ENCODE measurements around the gene PSME3. TPM values are rescaled to one million over a fixed set of nuclear protein-coding genes. Genes with fewer than 3 reads are reported as not detected.
A peak's percentile ranks its signal among the peaks of the same experiment; 100 is the strongest.

PSME3 gene
- total RNA-seq, 1 experiment from 2014 or later, result 222 TPM

DNA sequence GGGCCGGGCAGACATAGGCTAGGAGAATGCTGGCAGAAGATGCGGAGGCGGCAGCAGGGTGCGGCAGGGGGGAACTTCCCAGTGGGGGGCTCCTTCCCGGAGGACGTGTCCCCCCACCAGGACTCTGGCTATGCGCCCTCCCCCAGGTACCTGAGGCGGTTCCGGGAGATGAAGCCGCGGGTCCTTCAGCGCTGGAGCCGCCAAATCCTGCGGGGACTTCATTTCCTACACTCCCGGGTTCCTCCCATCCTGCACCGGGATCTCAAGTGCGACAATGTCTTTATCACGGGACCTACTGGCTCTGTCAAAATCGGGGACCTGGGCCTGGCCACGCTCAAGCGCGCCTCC is 49.4 kb upstream of the PSME3 start:
- H3K27me3 Mint-ChIP-seq (ENCODE audit: low read depth), result peaks cover 28% of the 10 kb centered on the region
- Histone ChIP-seq H4K91ac (ENCODE audit: insufficient read length, low read depth, low read length) (no peak overlapping the region), H3T11ph (ENCODE audit: low read length) (no peak overlapping the region), H3K4ac (ENCODE audit: low read depth, low read length) (no peak overlapping the region), H3K23me2 (ENCODE audit: insufficient read length, low read depth, low read length, poor library complexity, severe bottlenecking) (peaks cover 8% of the 10 kb centered on the region), H3K27ac (ENCODE audit: insufficient read length, low read depth, low read length) (no peak overlapping the region), H2AFZ (ENCODE audit: low read length) (no peak overlapping the region), H4K5ac (ENCODE audit: insufficient read length, low read depth, low read length) (no peak overlapping the region), H3K4me1 (ENCODE audit: insufficient read depth, low read length) (no peaks in the 10 kb centered on the region), H3K27me3 (ENCODE audit: insufficient read depth, low read length) (peaks cover 10% of the 10 kb centered on the region; the same call in 1 of the 2 replicates), H3K79me1 (ENCODE audit: insufficient read depth, low read depth, low read length, poor library complexity, severe bottlenecking) (no peaks in the 10 kb centered on the region), H4K20me1 (ENCODE audit: control insufficient read depth, insufficient read depth, insufficient read length) (no peaks in the 10 kb centered on the region), H3K9me3 (ENCODE audit: control insufficient read depth, low read depth, low read length) (no peaks in the 10 kb centered on the region), H2BK15ac (ENCODE audit: low read depth, low read length) (no peak overlapping the region), H2AK5ac (ENCODE audit: insufficient read length, low read length) (no peak overlapping the region), H3K14ac (ENCODE audit: insufficient read depth, low read length) (no peak overlapping the region; the same call in 1 of the 2 replicates), H4K8ac (replicated peaks; ENCODE audit: insufficient read length, low read depth, low read length) (no peak overlapping the region), H2BK12ac (ENCODE audit: insufficient read length, low read depth, low read length) (no peak overlapping the region), H3K56ac (ENCODE audit: insufficient read length, low read depth, low read length) (no peak overlapping the region), H2BK120ac (ENCODE audit: low read depth, low read length, poor library complexity, severe bottlenecking) (no peak overlapping the region), H2BK20ac (ENCODE audit: low read depth, low read length, poor library complexity, severe bottlenecking) (no peak overlapping the region), H3K4me2 (ENCODE audit: insufficient read depth, insufficient read length, low read length) (no peak overlapping the region), H2BK5ac (ENCODE audit: insufficient read length, low read length) (no peak overlapping the region), H3K79me2 (ENCODE audit: insufficient read depth, low read length) (no peaks in the 10 kb centered on the region), H3K9ac (ENCODE audit: extremely low read depth, insufficient read length, low read length) (no peak overlapping the region), H3K18ac (ENCODE audit: insufficient read length, low read depth, low read length) (no peak overlapping the region), H3K23ac (ENCODE audit: insufficient read length, low read depth, low read length) (no peak overlapping the region)
- H3K4me3 Mint-ChIP-seq, result no peak overlapping the region; a peak in 1 of 5 replicates
- TF ChIP-seq, protein P1, sequence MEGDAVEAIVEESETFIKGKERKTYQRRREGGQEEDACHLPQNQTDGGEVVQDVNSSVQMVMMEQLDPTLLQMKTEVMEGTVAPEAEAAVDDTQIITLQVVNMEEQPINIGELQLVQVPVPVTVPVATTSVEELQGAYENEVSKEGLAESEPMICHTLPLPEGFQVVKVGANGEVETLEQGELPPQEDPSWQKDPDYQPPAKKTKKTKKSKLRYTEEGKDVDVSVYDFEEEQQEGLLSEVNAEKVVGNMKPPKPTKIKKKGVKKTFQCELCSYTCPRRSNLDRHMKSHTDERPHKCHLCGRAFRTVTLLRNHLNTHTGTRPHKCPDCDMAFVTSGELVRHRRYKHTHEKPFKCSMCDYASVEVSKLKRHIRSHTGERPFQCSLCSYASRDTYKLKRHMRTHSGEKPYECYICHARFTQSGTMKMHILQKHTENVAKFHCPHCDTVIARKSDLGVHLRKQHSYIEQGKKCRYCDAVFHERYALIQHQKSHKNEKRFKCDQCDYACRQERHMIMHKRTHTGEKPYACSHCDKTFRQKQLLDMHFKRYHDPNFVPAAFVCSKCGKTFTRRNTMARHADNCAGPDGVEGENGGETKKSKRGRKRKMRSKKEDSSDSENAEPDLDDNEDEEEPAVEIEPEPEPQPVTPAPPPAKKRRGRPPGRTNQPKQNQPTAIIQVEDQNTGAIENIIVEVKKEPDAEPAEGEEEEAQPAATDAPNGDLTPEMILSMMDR (conservative IDR thresholded peaks at IDR 0.05), result no peak
- no peaks in the 10 kb centered on the region for H3K9me3 Mint-ChIP-seq
- peaks cover 0 to 9% (median 7%) of the 10 kb centered on the region in 3 experiments; a peak in 6 of 7 replicates for H3K36me3 Mint-ChIP-seq (ENCODE audit: insufficient read depth in 1 of 3, low read depth in 3 of 3)
- H3K4me1 Mint-ChIP-seq, result peaks cover 21 to 22% of the 10 kb centered on the region in 2 experiments
- no CpG with 5 or more reads among the region's 22 CpGs for WGBS (ENCODE audit: extremely low coverage, insufficient read length, low lambda C conversion rate)
- peak; percentile 39 for DNase-seq
- H3K27ac Mint-ChIP-seq, result no peak overlapping the region
